GM12878 (cell line): ENCODE measurements around the gene BATF. TPM values are rescaled to one million over a fixed set of nuclear protein-coding genes. Genes with fewer than 3 reads are reported as not detected.

Source experiments
- ATAC-seq: fragments of 200-7000 bp; cut with Tn5 transposase; 3 replicates; pipeline ENCODE4 v1.9.1; 2020; ENCODE audit warnings: mild to moderate bottlenecking, moderate library complexity
- BruUV-seq: library from RNA; stranded (reverse); fragments of 400-500 nt; replicated peaks from 2 replicates; lab custom pipeline; 2021; lab: Mats Ljungman, UMichigan
- CTCF ChIA-PET: fragments of 300-600 bp; sonication (Branson Sonifier 250); formaldehyde crosslinking; extraction: SDS; loops from one replicate; lab custom pipeline; 2021; ENCODE audit warnings: inconsistent platforms; lab: Yijun Ruan, JAX
- POLR2A ChIA-PET: fragments of 350-600 bp; formaldehyde crosslinking; extraction: SDS; loops from one replicate; lab custom pipeline; 2021; ENCODE audit warnings: inconsistent platforms; lab: Charles Lee
- RAD21 ChIA-PET: fragments of 300-600 bp; sonication (Branson Sonifier 250); formaldehyde crosslinking; loops from one replicate; lab custom pipeline; 2023; ENCODE audit warnings: antibody characterized with exemption; ENCODE audit not compliant: unreplicated experiment; lab: Charles Lee
- SMC1A ChIA-PET: fragments of 300-600 bp; sonication (Branson Sonifier 250); formaldehyde crosslinking; loops from one replicate; lab custom pipeline; 2023; ENCODE audit not compliant: unreplicated experiment, uncharacterized antibody; lab: Charles Lee
- DNase-seq: peaks from one replicate; pipeline ENCODE4 v3.0.0-alpha.2; 2011; ENCODE audit warnings: low read depth, low spot score
- FAIRE-seq: peaks from 3 replicates; lab custom pipeline; 2011; peaks lifted over from hg19 to GRCh38; lab: Jason Lieb, UNC
- H2AFZ ChIP-seq: 2 replicates; pipeline ENCODE4 v1.6.0; 2011; ENCODE audit warnings: low read depth, low read length, control low read depth; ENCODE audit not compliant: control insufficient read depth
- H3K27ac ChIP-seq: 2 replicates; pipeline ENCODE4 v1.5.1; 2011; ENCODE audit warnings: control low read depth; ENCODE audit not compliant: control insufficient read depth, insufficient read depth
- H3K27me3 ChIP-seq, 2 experiments: replicated peaks in 1 of 2; 2 replicates each; pipeline versions ENCODE4 v1.6.0 to v1.6.1; 2011; ENCODE audit warnings: low read length in 1 of 2; ENCODE audit not compliant: control insufficient read depth in 2 of 2, insufficient read depth in 2 of 2
- H3K36me3 ChIP-seq, 2 experiments: 2 replicates each; pipeline ENCODE4 v1.5.1; 2011; ENCODE audit warnings: low read length in 1 of 2; ENCODE audit not compliant: control insufficient read depth in 2 of 2, insufficient read depth in 2 of 2
- H3K4me1 ChIP-seq: 2 replicates; pipeline ENCODE4 v1.6.1; 2011; ENCODE audit warnings: mild to moderate bottlenecking, low read length, moderate library complexity, mixed read lengths; ENCODE audit not compliant: control insufficient read depth, insufficient read depth
- H3K4me2 ChIP-seq: 2 replicates; pipeline ENCODE4 v1.6.0; 2011; ENCODE audit warnings: control low read depth; ENCODE audit not compliant: control insufficient read depth, insufficient read depth
- H3K4me3 ChIP-seq: fragments of 200-600 bp; sonication (generic); 2 replicates; pipeline ENCODE4 v1.5.1; 2016
- H3K79me2 ChIP-seq: 2 replicates; pipeline ENCODE4 v1.6.0; 2011; ENCODE audit warnings: low read length; ENCODE audit not compliant: control insufficient read depth, insufficient read depth
- H3K9ac ChIP-seq: 2 replicates; pipeline ENCODE4 v1.8.0; 2011; ENCODE audit warnings: low read length, control low read depth, mixed read lengths; ENCODE audit not compliant: control insufficient read depth, insufficient read depth
- H3K9me3 ChIP-seq: replicated peaks from 3 replicates; pipeline ENCODE4 v1.5.1; 2011; ENCODE audit warnings: mild to moderate bottlenecking, low read length; ENCODE audit not compliant: control insufficient read depth, insufficient read depth
- H4K20me1 ChIP-seq: 2 replicates; pipeline ENCODE4 v1.6.0; 2011; ENCODE audit not compliant: control insufficient read depth, insufficient read depth
- BCL11A ChIP-seq: IDR thresholded peaks from 2 replicates; pipeline ENCODE4 v1.6.1; 2011; ENCODE audit warnings: low read depth, low read length
- GATAD2B ChIP-seq: fragments of 450-650 bp; conservative IDR thresholded peaks from 2 replicates; pipeline ENCODE4 v1.6.1; 2017; ENCODE audit warnings: low read depth, mild to moderate bottlenecking, moderate library complexity
- JUND ChIP-seq: IDR thresholded peaks from 2 replicates; pipeline ENCODE4 v1.6.1; 2012; ENCODE audit warnings: low read depth, mild to moderate bottlenecking, low read length, improper control_type of control experiment, moderate library complexity
- KLF5 ChIP-seq: fragments of 450-650 bp; IDR thresholded peaks from 2 replicates; pipeline ENCODE4 v1.6.1; 2014; ENCODE audit warnings: mild to moderate bottlenecking; ENCODE audit not compliant: partially characterized antibody
- MYC ChIP-seq: IDR thresholded peaks from 2 replicates; pipeline ENCODE4 v1.6.1; 2011; ENCODE audit warnings: mild to moderate bottlenecking, low read length, moderate library complexity, inconsistent platforms; ENCODE audit not compliant: insufficient read depth, insufficient replicate concordance, insufficient read length, severe bottlenecking
- NBN ChIP-seq: fragments of 450-650 bp; IDR thresholded peaks from 2 replicates; pipeline ENCODE4 v1.6.1; 2016
- PAX8 ChIP-seq: fragments of 450-650 bp; IDR thresholded peaks from 2 replicates; pipeline ENCODE4 v1.6.1; 2017; ENCODE audit warnings: mild to moderate bottlenecking, moderate library complexity
- POLR2AphosphoS2 ChIP-seq: IDR thresholded peaks from 2 replicates; pipeline ENCODE4 v1.6.1; 2011; ENCODE audit warnings: low read depth, mild to moderate bottlenecking, low read length, improper control_type of control experiment, moderate library complexity
- RCOR1 ChIP-seq: conservative IDR thresholded peaks from 2 replicates; pipeline ENCODE4 v1.6.1; 2012; ENCODE audit warnings: low read depth, low read length, improper control_type of control experiment
- SUPT20H ChIP-seq: IDR thresholded peaks from 2 replicates; pipeline ENCODE4 v1.6.1; 2011; ENCODE audit warnings: low read depth, mild to moderate bottlenecking, low read length, moderate library complexity, borderline replicate concordance; ENCODE audit not compliant: control insufficient read depth
- TAF1 ChIP-seq: IDR thresholded peaks from 2 replicates; pipeline ENCODE4 v1.6.1; 2011; ENCODE audit warnings: mild to moderate bottlenecking, low read depth, low read length, borderline replicate concordance
- YY1 ChIP-seq: IDR thresholded peaks from 2 replicates; pipeline ENCODE4 v1.6.1; 2011; ENCODE audit warnings: low read depth, mild to moderate bottlenecking, low read length
- WGBS: methylation state at CpG from one replicate; pipeline ENCODE4 v1.1.6; 2016; ENCODE audit warnings: low lambda C conversion rate; ENCODE audit not compliant: insufficient replicate concordance, insufficient coverage; ENCODE audit errors: missing lambda C conversion rate; 5-methylcytosine and 5-hydroxymethylcytosine counted together
- in situ Hi-C: fragments of 300-500 bp; cut with MboI; formaldehyde crosslinking; loops from 9 replicates; pipeline ENCODE4 v1.14.3; 2018; ENCODE audit warnings: mixed read lengths
- intact Hi-C: fragments of 100-400 bp; cut with micrococcal nuclease; formaldehyde crosslinking; loops from one replicate; pipeline ENCODE4 v1.14.2; 2022; ENCODE audit not compliant: unreplicated experiment
- polyA plus RNA-seq, 11 experiments: library from polyadenylated mRNA; depleted of rRNA in 4 of 11; unstranded in 6 of 11; stranded (reverse) in 5 of 11; fragments of >200 nt; fragmentation: Nextera tagmentation in 4 of 11; fragmentation: Illumina TruSeq in 1 of 11; extraction: Ambion mirVana in 4 of 11; extraction: Trizol in 1 of 11; gene quantifications; 1 replicate in 1 of 11; 2 replicates in 10 of 11; pipeline versions ENCODE4 v1.2.1 to v1.2.3, GENCODE V29; 2011 to 2016; ENCODE audit warnings: inconsistent platforms in 2 of 11, missing spikeins in 2 of 11, low read depth in 1 of 11
- total RNA-seq, 4 experiments: library from RNA; depleted of rRNA in 3 of 4; stranded (reverse); fragments of >200 nt in 3 of 4; fragmentation: Illumina TruSeq in 1 of 4; extraction: Trizol in 1 of 4; gene quantifications; 2 replicates each; pipeline versions ENCODE4 v1.2.1 to v1.2.3, GENCODE V29; 2013 to 2021
- TF ChIP-seq, protein P1 (sequence below): fragments of 150-350 bp; IDR thresholded peaks from 2 replicates; pipeline ENCODE4 v1.6.1; 2016; ENCODE audit warnings: low read depth, low read length
- TF ChIP-seq, protein P2 (sequence below): fragments of 450-650 bp; IDR thresholded peaks from 2 replicates; pipeline ENCODE4 v1.6.1; 2016; ENCODE audit warnings: mild to moderate bottlenecking, moderate library complexity, borderline replicate concordance

The BATF gene
- total and polyA plus RNA-seq, 10 of the 15 experiments (the other 5 are each of a cell fraction or from before 2014, with no cell fraction given) = 10.0 to 154 (median 103) TPM

DNA sequence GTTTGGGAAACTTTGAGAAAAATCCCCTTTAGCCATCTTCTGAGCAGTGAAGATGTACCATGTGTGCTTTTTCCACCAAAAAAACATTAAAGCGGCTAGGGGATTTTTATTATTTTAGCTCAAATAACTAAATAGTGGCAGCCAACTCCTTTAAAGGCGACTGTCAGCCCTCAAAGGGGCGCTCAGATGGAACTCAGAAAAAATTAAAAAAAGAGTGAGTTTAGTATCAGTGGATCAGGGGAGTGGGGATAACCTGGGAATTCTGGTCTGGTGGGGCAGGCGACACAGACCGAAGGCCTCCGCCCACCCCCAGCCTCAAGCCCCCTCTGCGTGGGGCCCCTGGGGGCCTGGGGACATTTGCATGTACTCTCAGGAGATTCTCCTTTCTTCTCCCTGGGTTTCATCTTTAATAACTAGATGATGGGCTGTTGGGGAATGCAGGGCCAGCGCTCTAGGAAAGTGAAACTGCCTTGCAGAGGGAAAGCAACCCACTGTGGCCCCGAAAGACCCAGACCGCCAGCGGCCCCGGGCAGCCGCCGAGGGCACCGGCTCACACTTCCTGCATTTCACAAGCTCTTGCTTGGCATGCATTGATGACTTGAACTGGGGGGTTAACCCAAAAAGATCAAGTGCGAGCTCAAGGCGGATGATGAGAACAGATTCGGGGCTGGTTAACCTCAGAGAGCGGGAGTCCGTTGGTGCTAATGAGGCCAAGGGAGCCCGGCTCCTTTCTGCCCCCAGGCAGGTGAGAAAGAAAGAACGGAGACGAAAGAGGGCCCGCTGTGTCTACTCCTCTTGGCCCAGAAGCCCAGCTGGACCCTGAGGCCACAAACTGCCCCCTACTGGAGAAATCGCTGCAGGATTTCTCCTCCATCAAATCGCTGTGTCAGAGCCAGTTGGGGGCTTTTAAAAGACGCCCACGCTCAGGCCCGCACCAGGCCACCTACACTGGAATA, 7.3 kb upstream of the BATF start:
- H3K27ac ChIP-seq = peak overlapping the region; percentile 97
- peak overlapping the region; percentile 90 for H3K9ac ChIP-seq
- ChIA-PET SMC1A (interaction anchor here (0.7 to 19.9 kb wide), 16 partner anchors 8 to 209 kb away, joined by 3 to 619 read pairs (median 6); no protein-coding TSS in a partner anchor), RAD21 (interaction anchor here (0.6 to 21.5 kb wide), 17 partner anchors 10 to 573 kb away, joined by 3 to 645 read pairs (median 5); partner anchors contain the start of gene BATF), CTCF (interaction anchor here (0.6 to 21.2 kb wide), 14 partner anchors 10 to 193 kb away, joined by 3 to 520 read pairs (median 8); partner anchors contain the start of gene FLVCR2), POLR2A (interaction anchor here (0.5 to 19.7 kb wide), 10 partner anchors 9 to 331 kb away, joined by 3 to 385 read pairs (median 5); no protein-coding TSS in a partner anchor)
- TSS peak; percentile 68 for BruUV-seq
- peak overlapping the region; percentile 99 for H3K4me2 ChIP-seq
- H3K4me3 ChIP-seq = peak overlapping the region; percentile 73
- H3K9me3 ChIP-seq = peaks cover 18% of the 10 kb centered on the region
- under 1% methylated on average over 28 of the region's 29 CpGs for WGBS
- no peaks in the 10 kb centered on the region for H4K20me1 ChIP-seq
- FAIRE-seq (no peak), ATAC-seq (peak; percentile 76), DNase-seq (peak; percentile 80)
- no peaks in the 10 kb centered on the region for H3K36me3 ChIP-seq
- H3K27me3 ChIP-seq = no peaks in the 10 kb centered on the region
- intact Hi-C loops (loop anchor here (1.0 to 2.0 kb wide), 2 partner anchors 16 to 24 kb away; no protein-coding TSS in a partner anchor), in situ Hi-C loops (no loop called here)
- H2AFZ ChIP-seq = peak overlapping the region; percentile 54
- peaks cover 54% of the 10 kb centered on the region for H3K4me1 ChIP-seq
- H3K79me2 ChIP-seq = peaks cover 26% of the 10 kb centered on the region
- TF ChIP-seq NBN = peak; percentile 4; the same call in 1 of the 2 replicates
- TF ChIP-seq JUND = no peak
- peak; percentile 95 for TF ChIP-seq GATAD2B
- no peak for TF ChIP-seq KLF5
- TF ChIP-seq, protein P1, sequence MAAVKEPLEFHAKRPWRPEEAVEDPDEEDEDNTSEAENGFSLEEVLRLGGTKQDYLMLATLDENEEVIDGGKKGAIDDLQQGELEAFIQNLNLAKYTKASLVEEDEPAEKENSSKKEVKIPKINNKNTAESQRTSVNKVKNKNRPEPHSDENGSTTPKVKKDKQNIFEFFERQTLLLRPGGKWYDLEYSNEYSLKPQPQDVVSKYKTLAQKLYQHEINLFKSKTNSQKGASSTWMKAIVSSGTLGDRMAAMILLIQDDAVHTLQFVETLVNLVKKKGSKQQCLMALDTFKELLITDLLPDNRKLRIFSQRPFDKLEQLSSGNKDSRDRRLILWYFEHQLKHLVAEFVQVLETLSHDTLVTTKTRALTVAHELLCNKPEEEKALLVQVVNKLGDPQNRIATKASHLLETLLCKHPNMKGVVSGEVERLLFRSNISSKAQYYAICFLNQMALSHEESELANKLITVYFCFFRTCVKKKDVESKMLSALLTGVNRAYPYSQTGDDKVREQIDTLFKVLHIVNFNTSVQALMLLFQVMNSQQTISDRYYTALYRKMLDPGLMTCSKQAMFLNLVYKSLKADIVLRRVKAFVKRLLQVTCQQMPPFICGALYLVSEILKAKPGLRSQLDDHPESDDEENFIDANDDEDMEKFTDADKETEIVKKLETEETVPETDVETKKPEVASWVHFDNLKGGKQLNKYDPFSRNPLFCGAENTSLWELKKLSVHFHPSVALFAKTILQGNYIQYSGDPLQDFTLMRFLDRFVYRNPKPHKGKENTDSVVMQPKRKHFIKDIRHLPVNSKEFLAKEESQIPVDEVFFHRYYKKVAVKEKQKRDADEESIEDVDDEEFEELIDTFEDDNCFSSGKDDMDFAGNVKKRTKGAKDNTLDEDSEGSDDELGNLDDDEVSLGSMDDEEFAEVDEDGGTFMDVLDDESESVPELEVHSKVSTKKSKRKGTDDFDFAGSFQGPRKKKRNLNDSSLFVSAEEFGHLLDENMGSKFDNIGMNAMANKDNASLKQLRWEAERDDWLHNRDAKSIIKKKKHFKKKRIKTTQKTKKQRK = no peak
- peak; percentile 87; the same call in 1 of the 2 replicates for TF ChIP-seq BCL11A
- no peak for TF ChIP-seq MYC
- TF ChIP-seq, protein P2, sequence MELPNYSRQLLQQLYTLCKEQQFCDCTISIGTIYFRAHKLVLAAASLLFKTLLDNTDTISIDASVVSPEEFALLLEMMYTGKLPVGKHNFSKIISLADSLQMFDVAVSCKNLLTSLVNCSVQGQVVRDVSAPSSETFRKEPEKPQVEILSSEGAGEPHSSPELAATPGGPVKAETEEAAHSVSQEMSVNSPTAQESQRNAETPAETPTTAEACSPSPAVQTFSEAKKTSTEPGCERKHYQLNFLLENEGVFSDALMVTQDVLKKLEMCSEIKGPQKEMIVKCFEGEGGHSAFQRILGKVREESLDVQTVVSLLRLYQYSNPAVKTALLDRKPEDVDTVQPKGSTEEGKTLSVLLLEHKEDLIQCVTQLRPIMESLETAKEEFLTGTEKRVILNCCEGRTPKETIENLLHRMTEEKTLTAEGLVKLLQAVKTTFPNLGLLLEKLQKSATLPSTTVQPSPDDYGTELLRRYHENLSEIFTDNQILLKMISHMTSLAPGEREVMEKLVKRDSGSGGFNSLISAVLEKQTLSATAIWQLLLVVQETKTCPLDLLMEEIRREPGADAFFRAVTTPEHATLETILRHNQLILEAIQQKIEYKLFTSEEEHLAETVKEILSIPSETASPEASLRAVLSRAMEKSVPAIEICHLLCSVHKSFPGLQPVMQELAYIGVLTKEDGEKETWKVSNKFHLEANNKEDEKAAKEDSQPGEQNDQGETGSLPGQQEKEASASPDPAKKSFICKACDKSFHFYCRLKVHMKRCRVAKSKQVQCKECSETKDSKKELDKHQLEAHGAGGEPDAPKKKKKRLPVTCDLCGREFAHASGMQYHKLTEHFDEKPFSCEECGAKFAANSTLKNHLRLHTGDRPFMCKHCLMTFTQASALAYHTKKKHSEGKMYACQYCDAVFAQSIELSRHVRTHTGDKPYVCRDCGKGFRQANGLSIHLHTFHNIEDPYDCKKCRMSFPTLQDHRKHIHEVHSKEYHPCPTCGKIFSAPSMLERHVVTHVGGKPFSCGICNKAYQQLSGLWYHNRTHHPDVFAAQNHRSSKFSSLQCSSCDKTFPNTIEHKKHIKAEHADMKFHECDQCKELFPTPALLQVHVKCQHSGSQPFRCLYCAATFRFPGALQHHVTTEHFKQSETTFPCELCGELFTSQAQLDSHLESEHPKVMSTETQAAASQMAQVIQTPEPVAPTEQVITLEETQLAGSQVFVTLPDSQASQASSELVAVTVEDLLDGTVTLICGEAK = no peak
- no peak for TF ChIP-seq PAX8
- TF ChIP-seq RCOR1 = no peak
- 0 out of 2 replicates have a peak, but pooled peaks have one; percentile 5 for TF ChIP-seq YY1
- no peak for TF ChIP-seq SUPT20H
- TF ChIP-seq POLR2AphosphoS2 = no peak
- TF ChIP-seq TAF1 = peak; percentile 29; the same call in 1 of the 2 replicates
